ENCODE measurements around the gene MYCL. TPM values are rescaled to one million over a fixed set of nuclear protein-coding genes. Genes with fewer than 3 reads are reported as not detected.

MYCL gene
- total and polyA plus RNA-seq, 10 of the 15 experiments (the other 5 are each of a cell fraction or from before 2014, with no cell fraction given) = 0.11 to 1.4 (median 0.40) TPM; not detected in 1

DNA sequence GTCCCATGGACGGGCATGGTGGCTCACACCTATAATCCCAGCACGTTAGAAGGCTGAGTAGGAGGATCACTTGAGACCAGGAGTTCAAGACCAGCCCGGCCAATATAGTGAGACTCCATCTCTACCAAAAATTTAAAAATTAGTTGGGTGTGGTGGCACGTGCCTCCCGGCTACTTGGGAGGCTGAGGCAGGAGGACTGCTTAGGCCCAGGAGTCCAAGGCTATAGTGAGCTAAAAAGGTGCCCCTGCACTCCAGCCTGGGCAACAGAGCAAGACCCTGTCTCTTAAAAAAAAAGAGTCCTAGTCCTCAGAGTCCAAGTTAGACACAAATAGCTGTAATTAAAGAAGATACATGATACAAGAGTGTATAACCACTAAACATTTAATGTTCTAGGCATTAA, 38.5 kb downstream of the MYCL start:
- ChIA-PET SMC1A (ENCODE audit: uncharacterized antibody, unreplicated experiment) (interaction anchor here (1.8 kb wide), 1 partner anchor 18 kb away, joined by 4 read pairs; no protein-coding TSS in a partner anchor), POLR2A (no interaction called here), RAD21 (ENCODE audit: unreplicated experiment) (no interaction called here), CTCF (interaction anchor here (1.2 kb wide), 1 partner anchor 39 kb away, joined by 4 read pairs; no protein-coding TSS in a partner anchor)
- intact Hi-C loops (cut with micrococcal nuclease; ENCODE audit: unreplicated experiment) (no loop called here), in situ Hi-C loops (cut with MboI) (no loop called here)
- H2AFZ ChIP-seq (ENCODE audit: control insufficient read depth, low read depth, low read length) = no peak overlapping the region
- no peak overlapping the region for H3K4me3 ChIP-seq
- H3K36me3 ChIP-seq (ENCODE audit: control insufficient read depth in 2 of 2, insufficient read depth in 2 of 2, low read length in 1 of 2) = peaks cover 0 to 2% of the 10 kb centered on the region in 2 experiments; a peak in 3 of 4 replicates
- H3K27me3 ChIP-seq (replicated peaks in 1 of 2; ENCODE audit: control insufficient read depth in 2 of 2, insufficient read depth in 2 of 2, low read length in 1 of 2) = no peaks in the 10 kb centered on the region
- H3K79me2 ChIP-seq (ENCODE audit: control insufficient read depth, insufficient read depth, low read length) = peaks cover 28% of the 10 kb centered on the region
- H3K9me3 ChIP-seq (replicated peaks; ENCODE audit: control insufficient read depth, insufficient read depth, low read length) = no peaks in the 10 kb centered on the region
- no TSS peak for BruUV-seq (replicated peaks)
- WGBS (ENCODE audit: insufficient coverage, insufficient replicate concordance, low lambda C conversion rate, missing lambda C conversion rate) = 80% methylated on average over 5 of the region's 5 CpGs
- no peak overlapping the region for H3K4me2 ChIP-seq (ENCODE audit: control insufficient read depth, insufficient read depth)
- H3K27ac ChIP-seq (ENCODE audit: control insufficient read depth, insufficient read depth) = no peak overlapping the region
- FAIRE-seq (no peak), DNase-seq (ENCODE audit: low read depth, low spot score) (no peak), ATAC-seq (no peak)
- TF ChIP-seq, protein P1, sequence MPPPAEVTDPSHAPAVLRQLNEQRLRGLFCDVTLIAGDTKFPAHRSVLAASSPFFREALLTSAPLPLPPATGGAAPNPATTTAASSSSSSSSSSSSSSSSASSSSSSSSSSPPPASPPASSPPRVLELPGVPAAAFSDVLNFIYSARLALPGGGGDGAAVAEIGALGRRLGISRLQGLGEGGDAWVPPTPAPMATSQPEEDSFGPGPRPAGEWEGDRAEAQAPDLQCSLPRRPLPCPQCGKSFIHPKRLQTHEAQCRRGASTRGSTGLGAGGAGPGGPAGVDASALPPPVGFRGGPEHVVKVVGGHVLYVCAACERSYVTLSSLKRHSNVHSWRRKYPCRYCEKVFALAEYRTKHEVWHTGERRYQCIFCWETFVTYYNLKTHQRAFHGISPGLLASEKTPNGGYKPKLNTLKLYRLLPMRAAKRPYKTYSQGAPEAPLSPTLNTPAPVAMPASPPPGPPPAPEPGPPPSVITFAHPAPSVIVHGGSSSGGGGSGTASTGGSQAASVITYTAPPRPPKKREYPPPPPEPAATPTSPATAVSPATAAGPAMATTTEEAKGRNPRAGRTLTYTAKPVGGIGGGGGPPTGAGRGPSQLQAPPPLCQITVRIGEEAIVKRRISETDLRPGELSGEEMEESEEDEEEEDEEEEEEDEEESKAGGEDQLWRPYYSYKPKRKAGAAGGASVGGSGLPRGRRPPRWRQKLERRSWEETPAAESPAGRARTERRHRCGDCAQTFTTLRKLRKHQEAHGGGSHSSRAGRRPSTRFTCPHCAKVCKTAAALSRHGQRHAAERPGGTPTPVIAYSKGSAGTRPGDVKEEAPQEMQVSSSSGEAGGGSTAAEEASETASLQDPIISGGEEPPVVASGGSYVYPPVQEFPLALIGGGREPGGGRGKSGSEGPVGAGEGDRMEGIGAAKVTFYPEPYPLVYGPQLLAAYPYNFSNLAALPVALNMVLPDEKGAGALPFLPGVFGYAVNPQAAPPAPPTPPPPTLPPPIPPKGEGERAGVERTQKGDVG (CRISPR knock-in tag; IDR thresholded peaks at IDR 0.05) = no peak
- TF ChIP-seq BCL11A (IDR thresholded peaks at IDR 0.05; ENCODE audit: low read depth, low read length) (no peak), ZNF384 (IDR thresholded peaks at IDR 0.05; ENCODE audit: borderline replicate concordance, low read depth, low read length) (no peak), NBN (IDR thresholded peaks at IDR 0.05) (no peak), ZNF622 (IDR thresholded peaks at IDR 0.05) (no peak), CHD2 (IDR thresholded peaks at IDR 0.05; ENCODE audit: borderline replicate concordance, low read depth, low read length) (no peak), JUNB (IDR thresholded peaks at IDR 0.05) (no peak), TCF12 (IDR thresholded peaks at IDR 0.05; ENCODE audit: low read depth, low read length) (no peak), RELA (IDR thresholded peaks at IDR 0.05; ENCODE audit: borderline replicate concordance, partially characterized antibody) (no peak), SMAD1 (IDR thresholded peaks at IDR 0.05; ENCODE audit: low read depth, partially characterized antibody) (no peak), HDAC2 (IDR thresholded peaks at IDR 0.05) (no peak), DPF2 (IDR thresholded peaks at IDR 0.05) (no peak), SUZ12 (IDR thresholded peaks at IDR 0.05; ENCODE audit: unreplicated experiment) (no peak), FOXM1 (IDR thresholded peaks at IDR 0.05; ENCODE audit: low read depth, low read length) (no peak), NRF1 (conservative IDR thresholded peaks at IDR 0.05; ENCODE audit: low read depth, low read length) (no peak), MEF2A (IDR thresholded peaks at IDR 0.05; ENCODE audit: insufficient read depth, low read depth, low read length) (no peak)
- TF ChIP-seq, protein P2, sequence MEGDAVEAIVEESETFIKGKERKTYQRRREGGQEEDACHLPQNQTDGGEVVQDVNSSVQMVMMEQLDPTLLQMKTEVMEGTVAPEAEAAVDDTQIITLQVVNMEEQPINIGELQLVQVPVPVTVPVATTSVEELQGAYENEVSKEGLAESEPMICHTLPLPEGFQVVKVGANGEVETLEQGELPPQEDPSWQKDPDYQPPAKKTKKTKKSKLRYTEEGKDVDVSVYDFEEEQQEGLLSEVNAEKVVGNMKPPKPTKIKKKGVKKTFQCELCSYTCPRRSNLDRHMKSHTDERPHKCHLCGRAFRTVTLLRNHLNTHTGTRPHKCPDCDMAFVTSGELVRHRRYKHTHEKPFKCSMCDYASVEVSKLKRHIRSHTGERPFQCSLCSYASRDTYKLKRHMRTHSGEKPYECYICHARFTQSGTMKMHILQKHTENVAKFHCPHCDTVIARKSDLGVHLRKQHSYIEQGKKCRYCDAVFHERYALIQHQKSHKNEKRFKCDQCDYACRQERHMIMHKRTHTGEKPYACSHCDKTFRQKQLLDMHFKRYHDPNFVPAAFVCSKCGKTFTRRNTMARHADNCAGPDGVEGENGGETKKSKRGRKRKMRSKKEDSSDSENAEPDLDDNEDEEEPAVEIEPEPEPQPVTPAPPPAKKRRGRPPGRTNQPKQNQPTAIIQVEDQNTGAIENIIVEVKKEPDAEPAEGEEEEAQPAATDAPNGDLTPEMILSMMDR (IDR thresholded peaks at IDR 0.05 in 2 of 3, conservative IDR thresholded peaks at IDR 0.05 in 1 of 3; ENCODE audit: control insufficient read depth in 2 of 3, extremely low read depth in 1 of 3, insufficient read depth in 1 of 3, low read depth in 3 of 3, low read length in 3 of 3) = no peak
- TF ChIP-seq, protein P3, sequence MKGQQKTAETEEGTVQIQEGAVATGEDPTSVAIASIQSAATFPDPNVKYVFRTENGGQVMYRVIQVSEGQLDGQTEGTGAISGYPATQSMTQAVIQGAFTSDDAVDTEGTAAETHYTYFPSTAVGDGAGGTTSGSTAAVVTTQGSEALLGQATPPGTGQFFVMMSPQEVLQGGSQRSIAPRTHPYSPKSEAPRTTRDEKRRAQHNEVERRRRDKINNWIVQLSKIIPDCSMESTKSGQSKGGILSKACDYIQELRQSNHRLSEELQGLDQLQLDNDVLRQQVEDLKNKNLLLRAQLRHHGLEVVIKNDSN (IDR thresholded peaks at IDR 0.05; ENCODE audit: borderline replicate concordance, extremely low read length, insufficient read depth, low read depth, low read length) = no peak
- TF ChIP-seq, protein P4, sequence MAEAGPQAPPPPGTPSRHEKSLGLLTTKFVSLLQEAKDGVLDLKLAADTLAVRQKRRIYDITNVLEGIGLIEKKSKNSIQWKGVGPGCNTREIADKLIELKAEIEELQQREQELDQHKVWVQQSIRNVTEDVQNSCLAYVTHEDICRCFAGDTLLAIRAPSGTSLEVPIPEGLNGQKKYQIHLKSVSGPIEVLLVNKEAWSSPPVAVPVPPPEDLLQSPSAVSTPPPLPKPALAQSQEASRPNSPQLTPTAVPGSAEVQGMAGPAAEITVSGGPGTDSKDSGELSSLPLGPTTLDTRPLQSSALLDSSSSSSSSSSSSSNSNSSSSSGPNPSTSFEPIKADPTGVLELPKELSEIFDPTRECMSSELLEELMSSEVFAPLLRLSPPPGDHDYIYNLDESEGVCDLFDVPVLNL (IDR thresholded peaks at IDR 0.05; ENCODE audit: low read depth, low read length) = no peak
- no peaks in the 10 kb centered on the region for H3K4me1 ChIP-seq (ENCODE audit: control insufficient read depth, insufficient read depth, low read length)
- no peaks in the 10 kb centered on the region for H4K20me1 ChIP-seq (ENCODE audit: control insufficient read depth, insufficient read depth)
- H3K9ac ChIP-seq (ENCODE audit: control insufficient read depth, insufficient read depth, low read length) = no peak overlapping the region

Data from GM12878 (cell line).